Fibroblast of mammary gland (primary cell): ENCODE results near the gene CHRNA4.

Experiments
- DNase-seq: peaks from one replicate; pipeline ENCODE4 v3.0.0-alpha.2; 2010; ENCODE audit warnings: low read depth
- H3K4me3 ChIP-seq: 2 replicates; pipeline ENCODE4 v1.5.1; 2011; ENCODE audit warnings: low read depth, mild to moderate bottlenecking, low read length, moderate library complexity; ENCODE audit not compliant: control insufficient read depth
- TF ChIP-seq, protein P1 (sequence below): conservative IDR thresholded peaks from 2 replicates; pipeline ENCODE4 v1.5.1; 2011; ENCODE audit warnings: low read depth, low read length, inconsistent platforms; ENCODE audit not compliant: control insufficient read depth, insufficient read depth

Gene CHRNA4

DNA sequence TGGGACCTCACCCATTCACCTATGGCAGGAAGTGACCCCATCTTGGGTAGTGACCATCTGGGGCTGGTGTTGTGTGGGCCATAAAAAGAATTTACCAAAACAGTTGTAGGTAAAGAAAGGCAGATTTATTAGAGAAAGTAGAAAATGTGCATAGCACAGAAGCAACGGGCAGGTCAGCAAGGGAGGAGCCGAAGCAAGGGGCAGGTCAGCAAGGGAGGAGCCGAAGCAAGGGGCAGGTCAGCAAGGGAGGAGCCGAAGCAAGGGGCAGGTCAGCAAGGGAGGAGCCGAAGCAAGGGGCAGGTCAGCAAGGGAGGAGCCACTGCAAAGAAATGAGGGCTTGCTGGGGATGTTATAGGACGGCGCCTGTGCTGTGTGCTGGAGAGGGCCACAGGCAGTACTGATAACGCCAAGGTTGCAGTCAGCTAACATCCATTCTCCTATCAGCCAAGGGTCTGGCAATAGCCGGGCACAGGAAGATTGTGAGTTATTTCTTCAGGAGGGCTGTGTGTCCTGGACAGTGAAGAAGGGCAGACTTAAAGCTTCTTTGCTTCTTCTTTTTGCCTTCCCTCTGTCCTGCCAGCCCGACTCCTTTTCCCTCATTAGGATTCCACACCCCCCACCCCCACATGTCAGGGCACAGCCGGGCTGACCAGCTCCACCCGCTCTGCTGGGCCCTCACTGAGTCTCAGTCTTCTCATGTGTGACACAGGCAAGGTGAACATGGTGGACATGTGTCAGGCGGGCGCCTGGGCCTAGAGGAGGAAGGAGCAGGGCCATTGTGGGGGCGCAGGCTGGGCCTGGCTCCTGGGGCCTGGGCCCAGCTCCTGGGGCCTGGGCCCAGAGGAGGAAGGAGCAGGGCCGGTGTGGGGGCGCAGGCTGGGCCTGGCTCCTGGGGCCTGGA, 31.6 kb upstream of the CHRNA4 start:
- no peak overlapping the region for H3K4me3 ChIP-seq
- DNase-seq = no peak
- TF ChIP-seq, protein P1, sequence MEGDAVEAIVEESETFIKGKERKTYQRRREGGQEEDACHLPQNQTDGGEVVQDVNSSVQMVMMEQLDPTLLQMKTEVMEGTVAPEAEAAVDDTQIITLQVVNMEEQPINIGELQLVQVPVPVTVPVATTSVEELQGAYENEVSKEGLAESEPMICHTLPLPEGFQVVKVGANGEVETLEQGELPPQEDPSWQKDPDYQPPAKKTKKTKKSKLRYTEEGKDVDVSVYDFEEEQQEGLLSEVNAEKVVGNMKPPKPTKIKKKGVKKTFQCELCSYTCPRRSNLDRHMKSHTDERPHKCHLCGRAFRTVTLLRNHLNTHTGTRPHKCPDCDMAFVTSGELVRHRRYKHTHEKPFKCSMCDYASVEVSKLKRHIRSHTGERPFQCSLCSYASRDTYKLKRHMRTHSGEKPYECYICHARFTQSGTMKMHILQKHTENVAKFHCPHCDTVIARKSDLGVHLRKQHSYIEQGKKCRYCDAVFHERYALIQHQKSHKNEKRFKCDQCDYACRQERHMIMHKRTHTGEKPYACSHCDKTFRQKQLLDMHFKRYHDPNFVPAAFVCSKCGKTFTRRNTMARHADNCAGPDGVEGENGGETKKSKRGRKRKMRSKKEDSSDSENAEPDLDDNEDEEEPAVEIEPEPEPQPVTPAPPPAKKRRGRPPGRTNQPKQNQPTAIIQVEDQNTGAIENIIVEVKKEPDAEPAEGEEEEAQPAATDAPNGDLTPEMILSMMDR = no peak

- H3K4me3 ChIP-seq = no peak overlapping the region
- DNase-seq = no peak
- TF ChIP-seq, protein P1 = no peak
Measured at GRCh38 chr20:63387917-63388316, 26.8 kb upstream of the CHRNA4 start.

DNA sequence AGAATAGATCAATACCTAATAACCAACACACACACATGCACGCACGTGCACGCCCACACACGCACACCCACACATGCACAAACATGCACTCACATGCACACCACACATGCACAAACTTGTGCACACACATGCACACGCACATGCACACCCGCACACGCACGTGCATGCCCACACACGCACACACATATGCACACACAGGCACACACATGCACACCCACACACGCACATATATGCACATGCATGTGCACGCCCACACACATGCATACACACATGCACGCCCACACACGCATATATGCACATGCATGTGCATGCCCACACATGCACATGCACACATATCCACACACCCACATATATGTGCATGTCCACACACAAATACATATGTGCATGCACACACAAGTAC, 26.2 kb upstream of the CHRNA4 start:
- no peak for DNase-seq
- TF ChIP-seq, protein P1 = no peak

GRCh38 chr20:63386491-63386890, 25.3 kb upstream of the CHRNA4 start:
- TF ChIP-seq, protein P1 = no peak
- no peak overlapping the region for H3K4me3 ChIP-seq
- DNase-seq = no peak

More for the DNA sequence above, 26.2 kb upstream of the CHRNA4 start:
- no peak overlapping the region for H3K4me3 ChIP-seq

DNA sequence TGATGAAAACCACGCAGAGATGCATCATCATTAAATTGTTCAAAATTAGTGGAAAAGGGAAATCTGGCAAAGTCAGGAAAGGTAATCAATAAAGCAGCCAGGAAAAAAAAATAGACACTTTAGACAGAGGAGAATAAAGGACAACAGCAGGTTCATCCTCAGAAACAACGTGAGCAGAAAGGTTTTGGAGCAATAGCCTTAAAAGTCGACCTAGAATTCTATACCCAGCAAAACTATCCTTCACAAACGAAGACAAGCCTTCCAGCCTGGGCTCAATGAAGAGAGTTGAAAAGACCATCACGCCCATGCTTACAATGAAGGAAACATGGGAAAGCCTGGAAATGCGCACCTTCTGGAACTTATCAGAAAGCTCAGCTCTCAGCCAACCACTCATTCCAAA, 24.7 kb upstream of the CHRNA4 start:
- no peak for DNase-seq
- TF ChIP-seq, protein P1 = no peak
- no peak overlapping the region for H3K4me3 ChIP-seq

GRCh38 chr20:63384336-63384735, 23.2 kb upstream of the CHRNA4 start:
- H3K4me3 ChIP-seq = no peak overlapping the region
- TF ChIP-seq, protein P1 = no peak
- no peak for DNase-seq
